HG02763 (cell line): ENCODE data around the gene SART1.

Source experiments
- ATAC-seq: cut with Tn5 transposase; IDR thresholded peaks from one replicate; pipeline ENCODE4 v1.9.1; 2021; ENCODE audit warnings: mild to moderate bottlenecking, moderate library complexity; ENCODE audit not compliant: unreplicated experiment

The SART1 gene

GRCh38 chr11:65961267-65962140, at the start of gene SART1:
TSS of gene SART1 (plus strand) at chr11:65961734. CDS start at chr11:65961781, 47 bp downstream.
- peak; percentile 87 for ATAC-seq

DNA sequence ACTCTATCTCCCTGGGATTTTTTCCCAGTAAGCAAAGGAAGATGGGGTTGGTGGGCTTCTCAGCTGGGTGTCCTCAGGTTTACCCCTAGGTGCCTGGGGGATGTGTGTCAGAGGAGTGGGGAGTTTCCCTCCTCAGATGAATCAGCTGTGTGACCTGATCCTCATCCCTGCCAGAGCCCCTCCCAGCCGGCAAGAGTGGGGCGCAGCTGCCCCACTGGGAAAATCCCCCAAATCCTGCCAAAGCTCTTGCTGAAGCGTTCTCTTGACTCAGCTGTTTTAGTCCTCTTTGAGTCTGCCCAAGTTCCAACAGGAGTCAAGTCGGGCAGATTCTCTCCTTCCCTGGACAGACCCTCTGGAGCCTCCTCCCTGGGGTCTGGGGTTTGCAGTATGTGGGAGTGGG, 48.7 kb upstream of the SART1 start:
- ATAC-seq: no peak

DNA sequence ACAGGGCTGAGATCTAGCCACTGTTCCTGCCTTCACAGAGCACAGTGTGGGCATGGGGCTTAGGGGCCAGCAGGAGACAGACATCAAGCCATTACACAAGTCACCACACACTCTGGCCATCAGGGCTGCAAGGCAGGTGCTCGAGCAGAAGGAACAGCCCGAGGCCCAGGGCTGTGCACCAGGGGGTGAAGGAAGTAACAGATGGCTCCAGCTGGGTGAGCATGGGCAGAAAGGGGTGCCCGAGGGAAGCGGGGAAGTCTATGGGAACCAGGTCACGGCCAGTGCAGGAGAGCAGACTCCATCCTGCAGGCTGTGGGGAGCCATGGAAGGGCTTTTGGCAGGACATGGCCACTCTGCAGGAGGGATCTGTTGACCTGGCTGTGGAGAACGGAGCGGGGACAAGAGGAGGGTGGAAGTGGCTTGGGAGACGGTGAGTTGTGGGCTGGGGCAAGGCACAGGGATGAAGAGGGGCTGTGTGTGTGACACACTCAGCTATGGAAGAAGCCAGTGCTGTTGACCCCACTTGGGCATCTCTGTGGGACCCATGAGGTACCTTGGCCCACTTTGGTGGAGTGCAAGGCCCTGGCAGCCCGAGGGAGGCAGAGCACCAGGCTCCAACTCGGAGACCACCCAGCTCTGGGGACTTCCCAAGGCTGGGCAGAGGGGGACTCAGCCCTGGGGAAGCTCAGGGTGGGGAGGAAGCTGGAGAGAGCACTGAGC, 46.3 kb upstream of the SART1 start:
- no peak for ATAC-seq

GRCh38 chr11:65915821-65916251, 45.7 kb upstream of the SART1 start:
- no peak for ATAC-seq

GRCh38 chr11:65916391-65916790, 45.1 kb upstream of the SART1 start:
- ATAC-seq: no peak

DNA sequence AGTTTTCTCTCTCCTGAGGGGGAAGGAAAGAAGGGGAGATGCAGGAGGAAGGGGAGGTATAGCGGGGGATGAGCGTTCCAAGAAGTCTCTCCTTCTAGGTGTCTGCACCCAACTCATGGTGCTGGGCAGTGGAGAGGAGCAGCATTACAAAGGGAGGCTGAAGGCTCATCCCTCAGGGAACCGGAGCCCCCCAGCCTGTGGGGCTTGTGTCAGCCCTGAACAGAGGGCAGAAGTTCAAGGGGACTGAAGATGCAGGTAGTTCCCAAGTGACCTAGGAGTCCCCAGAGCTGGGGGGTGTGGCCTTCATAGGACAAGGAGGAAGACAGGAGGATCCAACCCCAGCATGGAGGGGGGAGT, 44.5 kb upstream of the SART1 start:
- no peak for ATAC-seq

- no peak for ATAC-seq
These were observed 43.9 kb upstream of the SART1 start for GRCh38 chr11:65917434-65918210.

DNA sequence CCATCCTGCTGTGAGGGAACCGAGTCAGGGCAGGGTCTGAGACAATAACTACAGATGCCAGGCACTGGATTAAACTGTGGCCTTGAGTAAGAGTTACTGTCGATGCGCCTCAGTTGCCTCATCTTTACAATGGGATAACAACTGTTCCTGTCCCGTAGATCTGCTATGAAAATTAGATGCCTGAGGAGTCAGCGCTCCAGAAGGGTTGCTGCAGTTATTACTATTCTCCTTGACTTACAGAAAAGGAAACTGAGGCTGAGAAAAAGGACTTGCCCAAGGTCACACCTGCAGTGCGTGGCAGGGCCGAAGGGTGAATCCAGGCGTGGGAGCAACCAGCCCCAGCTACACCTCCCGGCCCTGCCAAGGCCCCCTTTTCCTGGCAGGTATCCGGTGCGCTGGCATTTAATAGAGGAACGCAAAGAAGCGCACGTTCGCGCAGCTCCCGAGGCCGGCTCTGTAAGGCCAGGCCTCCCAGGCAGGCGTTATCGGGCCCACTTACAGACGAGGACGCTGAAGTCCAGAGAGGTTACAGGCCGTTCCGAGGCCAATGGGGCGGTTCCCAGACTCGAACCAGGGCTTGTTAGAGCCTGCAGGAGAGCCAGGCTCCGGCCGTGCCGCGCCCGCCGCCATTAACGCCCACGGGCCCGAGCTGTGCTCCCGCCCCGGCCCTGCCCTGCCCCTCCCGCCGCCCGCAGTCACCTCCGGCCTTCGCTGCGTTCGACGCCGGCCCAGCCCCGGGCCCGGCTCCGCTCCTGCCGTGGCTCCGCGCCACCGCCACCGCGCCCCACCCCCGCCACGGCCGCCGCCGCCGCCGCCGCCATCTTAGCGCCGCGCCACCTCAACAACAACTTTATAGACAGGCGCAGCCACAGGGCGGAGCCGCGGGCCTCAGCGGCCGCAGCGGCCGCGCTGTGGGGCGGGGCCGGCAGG, 43.1 kb upstream of the SART1 start, which contains the start of gene C11orf68:
TSS of gene C11orf68 (minus strand) at position 852 of the 930 bp plus-strand sequence. CDS start at position 821, 31 bp downstream.
- ATAC-seq: peak; percentile 59

DNA sequence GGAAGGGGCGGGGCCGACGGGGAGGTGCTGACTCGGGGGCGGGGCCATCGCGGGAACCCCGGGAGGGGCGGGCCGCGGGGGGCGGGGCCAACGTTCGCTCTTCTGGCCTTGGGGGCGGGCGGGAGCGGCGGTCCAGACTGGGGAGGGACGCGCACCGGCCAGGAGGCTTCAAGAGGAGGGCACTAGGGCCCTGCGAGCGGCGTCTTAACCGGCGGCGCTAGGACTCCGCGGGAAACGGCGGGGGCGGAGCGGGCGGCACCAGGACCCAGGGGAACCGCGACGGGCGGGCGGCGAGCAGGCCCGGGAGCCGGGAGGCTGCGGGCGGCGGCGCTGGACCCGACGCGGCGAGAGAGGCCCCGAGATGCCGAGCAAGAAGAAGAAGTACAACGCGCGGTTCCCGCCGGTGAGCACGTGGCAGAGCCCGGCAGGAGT, 42.4 kb upstream of the SART1 start, which contains the start of gene DRAP1:
TSS of gene DRAP1 (plus strand) at position 286 of the 432 bp plus-strand sequence. CDS start at position 362, 76 bp downstream.
- ATAC-seq: peak; percentile 83

DNA sequence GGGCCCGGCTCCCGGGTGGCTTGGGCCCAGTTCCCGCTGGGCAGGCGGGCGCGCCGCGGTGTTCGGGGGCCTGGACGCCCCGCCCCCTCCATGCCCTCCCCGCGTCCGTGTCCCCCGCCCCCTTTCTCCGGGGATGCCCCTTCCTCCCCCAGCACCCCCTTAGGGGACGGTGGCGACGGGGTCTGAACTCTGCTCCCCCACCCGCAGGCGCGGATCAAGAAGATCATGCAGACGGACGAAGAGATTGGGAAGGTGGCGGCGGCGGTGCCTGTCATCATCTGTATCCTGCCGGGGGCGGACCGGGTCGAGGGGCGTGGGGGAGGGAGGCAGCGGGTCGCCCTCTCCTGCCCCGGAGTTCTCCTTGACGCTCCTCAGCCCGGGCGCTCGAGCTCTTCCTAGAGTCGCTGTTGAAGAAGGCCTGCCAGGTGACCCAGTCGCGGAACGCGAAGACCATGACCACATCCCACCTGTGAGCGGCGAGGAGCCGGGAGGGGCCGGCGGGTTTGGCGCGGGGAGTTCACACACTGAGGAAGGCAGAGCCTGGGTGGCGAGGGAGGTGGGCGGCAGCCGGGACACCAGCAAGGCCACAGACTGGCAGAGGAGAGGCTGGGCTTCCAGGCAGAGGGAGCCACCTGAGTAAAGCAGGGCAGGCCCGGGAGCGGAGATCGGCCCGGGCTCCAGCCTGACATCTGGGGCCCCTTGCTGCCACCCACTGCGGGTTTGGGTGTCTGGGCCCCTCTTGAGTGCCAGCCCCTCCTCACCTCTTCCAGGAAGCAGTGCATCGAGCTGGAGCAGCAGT, 41.8 kb upstream of the SART1 start:
- ATAC-seq: peak; percentile 49

- no peak for ATAC-seq
These were observed 41.1 kb upstream of the SART1 start for GRCh38 chr11:65920372-65920802.

- no peak for ATAC-seq
These were observed 40.4 kb upstream of the SART1 start for GRCh38 chr11:65921033-65921555.

GRCh38 chr11:65921876-65922275, 39.7 kb upstream of the SART1 start:
- ATAC-seq: no peak

DNA sequence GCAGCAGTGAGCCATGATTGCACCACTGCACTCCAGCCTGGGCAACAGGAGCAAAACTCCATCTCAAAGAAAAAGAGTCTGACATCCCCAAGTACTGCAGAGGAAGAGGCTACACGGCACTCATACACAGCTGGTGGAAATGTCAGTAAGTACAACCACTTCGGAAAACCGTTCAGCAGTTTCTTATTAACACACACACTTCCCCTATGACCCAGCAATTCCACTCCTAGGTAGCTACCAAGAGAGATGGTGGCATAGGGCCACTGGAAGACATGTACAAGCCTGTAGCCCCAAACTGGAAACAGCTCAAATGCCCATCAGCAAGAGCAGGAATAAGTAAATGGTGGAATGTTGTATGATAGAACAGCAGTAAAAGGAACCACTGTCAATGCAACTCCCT, 39.0 kb upstream of the SART1 start:
- ATAC-seq: no peak

DNA sequence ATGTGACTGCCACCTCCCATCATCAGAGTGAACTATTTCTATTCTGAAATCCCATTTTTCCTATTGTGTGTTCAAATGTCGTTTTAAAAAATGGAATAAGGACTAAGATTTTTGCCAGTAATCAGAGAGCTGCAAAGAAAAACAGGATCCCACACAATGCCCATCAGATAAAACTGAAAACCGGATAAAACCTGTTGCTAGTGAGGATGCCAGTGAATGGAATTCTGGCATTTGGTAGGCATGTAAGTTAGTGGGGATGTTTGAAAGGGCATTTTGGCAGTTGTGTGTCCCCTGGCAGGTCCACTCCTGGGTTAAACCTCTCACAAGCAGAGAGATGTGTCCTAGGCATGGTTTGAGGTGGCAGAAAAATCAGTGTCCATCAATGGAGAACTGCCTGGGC, 36.1 kb upstream of the SART1 start:
- no peak for ATAC-seq

- ATAC-seq: peak; percentile 75
These were observed 33.6 kb upstream of the SART1 start for GRCh38 chr11:65927904-65928397.

DNA sequence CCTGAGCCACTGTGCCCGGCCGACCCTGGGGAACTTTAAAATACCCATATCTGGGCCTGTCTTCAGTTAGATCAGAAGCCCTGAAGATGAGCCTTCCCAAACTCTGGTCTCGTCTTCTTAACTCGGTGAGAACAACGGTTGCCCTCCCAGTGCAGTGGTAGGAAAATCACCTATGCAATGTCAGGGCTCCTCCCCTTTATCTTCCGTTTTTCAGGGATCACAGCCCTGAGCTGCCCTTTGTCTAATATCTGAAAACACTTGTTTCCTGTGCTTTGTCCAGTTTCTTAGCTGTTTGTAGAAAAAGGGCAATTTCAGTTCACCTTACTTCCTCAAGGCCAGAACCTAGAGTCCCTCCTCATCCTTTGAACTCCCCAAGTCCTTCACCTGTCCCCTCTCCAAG, 32.9 kb upstream of the SART1 start:
- no peak for ATAC-seq

GRCh38 chr11:65931773-65932557, 29.6 kb upstream of the SART1 start:
- ATAC-seq: no peak
